Common myeloid progenitor, CD34-positive (primary cell): ENCODE data around the gene ACADSB.
A peak's percentile ranks its signal among the peaks of the same experiment; 100 is the strongest.

ENCODE experiments used
- CTCF ChIA-PET: fragments of 350-600 bp; sonication (Branson Sonifier 250); formaldehyde crosslinking; loops from one replicate; lab custom pipeline; 2021; ENCODE audit warnings: antibody characterized with exemption; lab: Charles Lee
- POLR2A ChIA-PET: fragments of 350-600 bp; sonication (Branson Sonifier 250); formaldehyde crosslinking; loops from one replicate; lab custom pipeline; 2021; ENCODE audit warnings: antibody characterized with exemption; lab: Charles Lee
- DNase-seq, 3 donors: peaks; one replicate each; pipeline versions ENCODE4 v3.0.0 to v3.0.0-alpha.2; 2013
- H3K27ac ChIP-seq, 2 experiments: 1 replicate in 1 of 2; 2 replicates in 1 of 2; pipeline ENCODE4 v1.7.0; 2013; ENCODE audit warnings: inconsistent platforms in 2 of 2, low read length in 2 of 2, mild to moderate bottlenecking in 2 of 2, low read depth in 1 of 2, moderate library complexity in 1 of 2; ENCODE audit not compliant: severe bottlenecking in 2 of 2, insufficient read depth in 1 of 2, poor library complexity in 1 of 2
- H3K27me3 ChIP-seq, 5 experiments: replicated peaks in 2 of 5; 1 replicate in 3 of 5; 2 replicates in 2 of 5; pipeline versions ENCODE4 v1.6.1 to v1.7.0; 2013; ENCODE audit warnings: low read length in 4 of 5, mild to moderate bottlenecking in 2 of 5, moderate library complexity in 2 of 5, inconsistent platforms in 1 of 5; ENCODE audit not compliant: insufficient read depth in 5 of 5, control insufficient read depth in 4 of 5
- H3K36me3 ChIP-seq, 4 experiments: 1 replicate in 2 of 4; 2 replicates in 2 of 4; pipeline versions ENCODE4 v1.6.1 to v1.7.0; 2013; ENCODE audit warnings: low read length in 3 of 4, control low read depth in 1 of 4, mild to moderate bottlenecking in 1 of 4; ENCODE audit not compliant: control insufficient read depth in 4 of 4, insufficient read depth in 4 of 4
- H3K4me1 ChIP-seq, 4 experiments: 1 replicate in 3 of 4; 2 replicates in 1 of 4; pipeline versions ENCODE4 v1.6.1 to v1.7.1; 2013; ENCODE audit warnings: low read length in 3 of 4, mild to moderate bottlenecking in 3 of 4, control low read depth in 1 of 4, inconsistent platforms in 1 of 4, moderate library complexity in 1 of 4; ENCODE audit not compliant: control insufficient read depth in 4 of 4, insufficient read depth in 4 of 4; ENCODE audit errors: control extremely low read depth in 1 of 4
- H3K4me3 ChIP-seq, 7 experiments: 1 replicate in 4 of 7; 2 replicates in 3 of 7; pipeline versions ENCODE4 v1.5.1 to v1.7.0; 2013; ENCODE audit warnings: mild to moderate bottlenecking in 7 of 7, low read length in 6 of 7, moderate library complexity in 6 of 7, inconsistent platforms in 2 of 7, low read depth in 2 of 7, control low read depth in 1 of 7; ENCODE audit not compliant: insufficient read depth in 4 of 7, control insufficient read depth in 1 of 7; ENCODE audit errors: extremely low read depth in 1 of 7
- H3K9me3 ChIP-seq, 5 experiments: 1 replicate in 4 of 5; 2 replicates in 1 of 5; pipeline versions ENCODE4 v1.6.1 to v1.7.1; 2013; ENCODE audit warnings: low read length in 4 of 5, mild to moderate bottlenecking in 2 of 5, inconsistent platforms in 1 of 5, low read depth in 1 of 5, moderate library complexity in 1 of 5; ENCODE audit not compliant: control insufficient read depth in 4 of 5, insufficient read depth in 2 of 5; ENCODE audit errors: control extremely low read depth in 1 of 5
- WGBS: methylation state at CpG from one replicate; pipeline ENCODE4 v1.1.5; 2013; ENCODE audit not compliant: insufficient coverage; 5-methylcytosine and 5-hydroxymethylcytosine counted together

ACADSB gene

GRCh38 chr10:123031124-123031523 lies 22.3 kb downstream of the ACADSB start:
- no peak overlapping the region for H3K27ac ChIP-seq
- CTCF ChIA-PET: interaction anchor here (0.8 kb wide), 1 partner anchor 12 kb away, joined by 3 read pairs; no protein-coding TSS in a partner anchor
- POLR2A ChIA-PET: no interaction called here
- H3K9me3 ChIP-seq: no peaks in the 10 kb centered on the region
- WGBS: 100% methylated on average over 1 of the region's 1 CpG
- H3K27me3 ChIP-seq: no peaks in the 10 kb centered on the region
- peaks cover 0 to 6% (median under 1%) of the 10 kb centered on the region in 4 experiments for H3K36me3 ChIP-seq
- no peak for DNase-seq
- H3K4me1 ChIP-seq: no peaks in the 10 kb centered on the region
- H3K4me3 ChIP-seq: no peak overlapping the region

- no peak for DNase-seq
- peaks cover 0 to 11% (median 2%) of the 10 kb centered on the region in 4 experiments for H3K36me3 ChIP-seq
- POLR2A ChIA-PET: no interaction called here
- H3K9me3 ChIP-seq: no peaks in the 10 kb centered on the region
- H3K4me3 ChIP-seq: no peak overlapping the region
- CTCF ChIA-PET: interaction anchor here (0.7 to 1.9 kb wide), 2 partner anchors 14 to 524 kb away, joined by 3 to 6 read pairs; no protein-coding TSS in a partner anchor
- no peaks in the 10 kb centered on the region for H3K27me3 ChIP-seq
- no peak overlapping the region for H3K27ac ChIP-seq
- peaks cover 0 to 15% (median 7%) of the 10 kb centered on the region in 4 experiments for H3K4me1 ChIP-seq
These were observed 25.5 kb downstream of the ACADSB start for GRCh38 chr10:123034332-123034731.

GRCh38 chr10:123035467-123036086 lies 26.8 kb downstream of the ACADSB start:
- no peak for DNase-seq
- Histone ChIP-seq H3K4me3 (no peak overlapping the region), H3K27me3 (no peaks in the 10 kb centered on the region), H3K9me3 (no peaks in the 10 kb centered on the region), H3K36me3 (peaks cover 0 to 11% (median 2%) of the 10 kb centered on the region in 4 experiments), H3K4me1 (peaks cover 0 to 19% (median 12%) of the 10 kb centered on the region in 4 experiments), H3K27ac (no peak overlapping the region)
- POLR2A ChIA-PET: no interaction called here
- WGBS: 98% methylated on average over 6 of the region's 8 CpGs
- CTCF ChIA-PET: no interaction called here

- Histone ChIP-seq H3K27me3 (no peaks in the 10 kb centered on the region), H3K4me1 (peaks cover 0 to 27% (median 17%) of the 10 kb centered on the region in 4 experiments), H3K9me3 (no peaks in the 10 kb centered on the region), H3K36me3 (peaks cover 0 to 11% (median 2%) of the 10 kb centered on the region in 4 experiments), H3K4me3 (peak overlapping the region in 2 of 7 experiments; percentile 13 to 16), H3K27ac (no peak overlapping the region)
- peak in 2 of 3 donors; percentile 36 to 43 for DNase-seq
- ChIA-PET CTCF (interaction anchor here (1.3 to 2.1 kb wide), 2 partner anchors 58 to 521 kb away, joined by 4 to 5 read pairs; no protein-coding TSS in a partner anchor), POLR2A (no interaction called here)
- WGBS: 52% methylated on average over 12 of the region's 18 CpGs
These were observed 30.2 kb downstream of the ACADSB start for GRCh38 chr10:123038782-123039631.

GRCh38 chr10:123039632-123039930 lies 30.8 kb downstream of the ACADSB start:
- Histone ChIP-seq H3K27me3 (no peaks in the 10 kb centered on the region), H3K27ac (no peak overlapping the region), H3K4me3 (peak overlapping the region in 2 of 7 experiments; percentile 13 to 16), H3K9me3 (no peaks in the 10 kb centered on the region), H3K4me1 (peaks cover 0 to 27% (median 17%) of the 10 kb centered on the region in 4 experiments), H3K36me3 (peaks cover 0 to 11% (median 2%) of the 10 kb centered on the region in 4 experiments)
- POLR2A ChIA-PET: no interaction called here
- CTCF ChIA-PET: interaction anchor here (1.3 to 2.3 kb wide), 3 partner anchors 59 to 520 kb away, joined by 4 to 8 read pairs (median 5); no protein-coding TSS in a partner anchor
- DNase-seq: no peak

- CTCF ChIA-PET: interaction anchor here (0.6 to 3.0 kb wide), 24 partner anchors 9 to 538 kb away, joined by 3 to 23 read pairs (median 4); partner anchors contain the start of gene PSTK
- H3K9me3 ChIP-seq: no peaks in the 10 kb centered on the region
- H3K36me3 ChIP-seq: peaks cover 0 to 8% (median 5%) of the 10 kb centered on the region in 4 experiments
- POLR2A ChIA-PET: interaction anchor here (0.7 to 1.0 kb wide), 2 partner anchors 33 to 304 kb away, joined by 3 read pairs; no protein-coding TSS in a partner anchor
- H3K4me3 ChIP-seq: no peak overlapping the region
- H3K4me1 ChIP-seq: peaks cover 0 to 26% (median 17%) of the 10 kb centered on the region in 4 experiments
- H3K27ac ChIP-seq: no peak overlapping the region
- 94% methylated on average over 9 of the region's 12 CpGs for WGBS
- H3K27me3 ChIP-seq: no peaks in the 10 kb centered on the region
- no peak for DNase-seq
These were observed 34.1 kb downstream of the ACADSB start for GRCh38 chr10:123042708-123043408.
